Esophagus squamous epithelium (tissue), 5 donors: ENCODE results near the gene C11orf24. TPM values are rescaled to one million over a fixed set of nuclear protein-coding genes. Genes with fewer than 3 reads are reported as not detected.
A peak's percentile ranks its signal among the peaks of the same experiment; 100 is the strongest.

ENCODE experiments used
- DNase-seq: peaks from one replicate; lab custom pipeline; 2025; lab: John Stamatoyannopoulos, UW
- H3K27ac ChIP-seq, 4 donors: fragments of 200-600 bp; sonication (generic); one replicate each; pipeline ENCODE4 v1.5.1; 2016 to 2019; ENCODE audit warnings: mild to moderate bottlenecking in 1 of 4
- H3K27me3 ChIP-seq, 4 donors: fragments of 200-600 bp; sonication (generic); 1 replicate in 3 of 4; 2 replicates in 1 of 4; pipeline versions ENCODE4 v1.5.1 to v1.6.0; 2017 to 2021; ENCODE audit warnings: antibody characterized with exemption in 1 of 4
- H3K36me3 ChIP-seq, 3 donors: fragments of 200-600 bp; sonication (generic); one replicate each; pipeline ENCODE4 v1.5.1; 2016 to 2019
- H3K4me1 ChIP-seq, 3 donors: fragments of 200-600 bp; sonication (generic); one replicate each; pipeline ENCODE4 v1.5.1; 2017 to 2019
- H3K4me3 ChIP-seq, 4 donors: fragments of 200-600 bp; sonication (generic); 1 replicate in 3 of 4; 2 replicates in 1 of 4; pipeline ENCODE4 v1.5.1; 2016 to 2019; ENCODE audit warnings: mild to moderate bottlenecking in 2 of 4, moderate library complexity in 1 of 4
- H3K9me3 ChIP-seq, 3 donors: fragments of 200-600 bp; sonication (generic); one replicate each; pipeline ENCODE4 v1.5.1; 2016 to 2019
- CTCF ChIP-seq, 6 experiments: fragments of 450-650 bp in 4 of 6; fragments of 200-600 bp in 2 of 6; sonication (generic) in 2 of 6; IDR thresholded peaks; one replicate each; pipeline ENCODE4 v1.5.1; 2016 to 2019; ENCODE audit warnings: antibody characterized with exemption in 6 of 6, mild to moderate bottlenecking in 4 of 6, moderate library complexity in 4 of 6
- POLR2A ChIP-seq, 4 donors: fragments of 450-650 bp; IDR thresholded peaks; one replicate each; pipeline ENCODE4 v1.6.1; 2017; ENCODE audit warnings: antibody characterized with exemption in 4 of 4, mild to moderate bottlenecking in 4 of 4, moderate library complexity in 3 of 4
- WGBS, 2 donors: methylation state at CpG; one replicate each; pipeline ENCODE4 v1.1.5; 2018; 5-methylcytosine and 5-hydroxymethylcytosine counted together
- intact Hi-C: fragments of 100-400 bp; cut with DNase I; formaldehyde crosslinking; loops from one replicate; pipeline ENCODE4 v1.15.0; 2022
- total RNA-seq, 4 donors: library from RNA; depleted of rRNA; stranded (reverse); fragments of >200 nt; gene quantifications; one replicate each; pipeline ENCODE4 v1.1.0, GENCODE V29; 2016
- donor health status: DM: yes; HTN: yes; CAD: no.

Gene C11orf24
- 10 to 100 TPM; 11.4 to 23.3 (median 12.6) TPM for total RNA-seq

GRCh38 chr11:68271781-68272608 lies at the start of gene C11orf24:
Gene C11orf24, minus strand, starts transcription at chr11:68271973. Its CDS starts 8,206 bp downstream, at chr11:68263767.
- Histone ChIP-seq H3K4me3 (peak within 1 kb of the TSS; percentile 73 to 95 (median 85)), H3K36me3 (peaks cover 0 to 14% (median 3%) of the 10 kb centered on the region in 3 donors), H3K9me3 (no peaks in the 10 kb centered on the region), H3K4me1 (peaks cover 9 to 42% (median 17%) of the 10 kb centered on the region in 3 donors), H3K27ac (peak within 1 kb of the TSS; percentile 94 to 99 (median 97)), H3K27me3 (no peaks in the 10 kb centered on the region)
- intact Hi-C loops = no loop called here
- peak; percentile 80 for DNase-seq
- 0% methylated on average over 11 of the region's 71 CpGs; no CpG with 5 or more reads in 1 of the 2 donors for WGBS, 2 donors
- peak in 2 of 6 experiments; percentile 18 to 29 for TF ChIP-seq CTCF (IDR thresholded peaks at IDR 0.05)
- peak in 3 of 4 donors; percentile 51 to 93 (median 78) for TF ChIP-seq POLR2A (IDR thresholded peaks at IDR 0.05)

- DNase-seq = no peak
- Histone ChIP-seq H3K27ac (peak overlapping the region in 3 of 4 donors; percentile 65 to 83 (median 75)), H3K27me3 (no peaks in the 10 kb centered on the region), H3K36me3 (no peaks in the 10 kb centered on the region), H3K9me3 (no peaks in the 10 kb centered on the region), H3K4me1 (peaks cover 29 to 66% (median 35%) of the 10 kb centered on the region in 3 donors), H3K4me3 (no peak overlapping the region)
- 61 to 67% methylated on average over 2 of the region's 15 CpGs for WGBS, 2 donors
- intact Hi-C loops = loop anchor here (10.0 kb wide), 1 partner anchor 58 kb away; no protein-coding TSS in a partner anchor
- TF ChIP-seq CTCF (IDR thresholded peaks at IDR 0.05) (no peak), POLR2A (IDR thresholded peaks at IDR 0.05) (no peak)
Measured at GRCh38 chr11:68317147-68317785, 45.5 kb upstream of the C11orf24 start.

- Histone ChIP-seq H3K9me3 (no peaks in the 10 kb centered on the region), H3K4me1 (peaks cover 27 to 58% (median 29%) of the 10 kb centered on the region in 3 donors), H3K36me3 (no peaks in the 10 kb centered on the region), H3K27ac (peak overlapping the region; percentile 79 to 90 (median 86)), H3K4me3 (peak overlapping the region in 3 of 4 donors; percentile 65 to 79 (median 74)), H3K27me3 (no peaks in the 10 kb centered on the region)
- 53 to 62% methylated on average over 9 to 11 of the region's 19 CpGs for WGBS, 2 donors
- intact Hi-C loops = loop anchor here (10.0 kb wide), 1 partner anchor 59 kb away; no protein-coding TSS in a partner anchor
- DNase-seq = no peak
- TF ChIP-seq CTCF (IDR thresholded peaks at IDR 0.05) = no peak
Measured at GRCh38 chr11:68315171-68315920, 43.6 kb upstream of the C11orf24 start.

- peak overlapping the region; percentile 79 to 90 (median 86) for H3K27ac ChIP-seq
- no peak for TF ChIP-seq POLR2A (IDR thresholded peaks at IDR 0.05)
- no peak for TF ChIP-seq CTCF (IDR thresholded peaks at IDR 0.05)
- intact Hi-C loops = loop anchor here (10.0 kb wide), 1 partner anchor 60 kb away; no protein-coding TSS in a partner anchor
- no peaks in the 10 kb centered on the region for H3K9me3 ChIP-seq
- H3K4me3 ChIP-seq = peak overlapping the region; percentile 53 to 79 (median 70)
- no peaks in the 10 kb centered on the region for H3K27me3 ChIP-seq
- H3K36me3 ChIP-seq = no peaks in the 10 kb centered on the region
- DNase-seq = no peak
- peaks cover 27 to 58% (median 29%) of the 10 kb centered on the region in 3 donors for H3K4me1 ChIP-seq
- 16 to 27% methylated on average over 16 to 22 of the region's 27 CpGs for WGBS, 2 donors
Measured at GRCh38 chr11:68314203-68315170, 42.7 kb upstream of the C11orf24 start.
